HFF-Myc (cell line): ENCODE results near the gene SRP72.

Source experiments
- DNase-seq: peaks from one replicate; pipeline ENCODE4 v3.0.0-alpha.2; 2011; ENCODE audit warnings: low read depth; ENCODE audit errors: extremely low read depth
- H3K4me3 ChIP-seq: replicated peaks from 2 replicates; pipeline ENCODE4 v1.5.1; 2011; ENCODE audit warnings: low read depth, mild to moderate bottlenecking, control low read depth, low read length
- CTCF ChIP-seq: IDR thresholded peaks from 2 replicates; pipeline ENCODE4 v1.5.1; 2012; ENCODE audit warnings: mild to moderate bottlenecking, low read depth, low read length, control low read depth; ENCODE audit errors: missing control alignments

The SRP72 gene

GRCh38 chr4:56530269-56531148 is 63.1 kb downstream of the SRP72 start:
- H3K4me3 ChIP-seq: peak overlapping the region; percentile 54
- TF ChIP-seq CTCF: no peak
- peak; percentile 59 for DNase-seq

GRCh38 chr4:56531149-56531770 is 63.8 kb downstream of the SRP72 start:
- no peak for DNase-seq
- H3K4me3 ChIP-seq: peak overlapping the region; percentile 54
- no peak for TF ChIP-seq CTCF

DNA sequence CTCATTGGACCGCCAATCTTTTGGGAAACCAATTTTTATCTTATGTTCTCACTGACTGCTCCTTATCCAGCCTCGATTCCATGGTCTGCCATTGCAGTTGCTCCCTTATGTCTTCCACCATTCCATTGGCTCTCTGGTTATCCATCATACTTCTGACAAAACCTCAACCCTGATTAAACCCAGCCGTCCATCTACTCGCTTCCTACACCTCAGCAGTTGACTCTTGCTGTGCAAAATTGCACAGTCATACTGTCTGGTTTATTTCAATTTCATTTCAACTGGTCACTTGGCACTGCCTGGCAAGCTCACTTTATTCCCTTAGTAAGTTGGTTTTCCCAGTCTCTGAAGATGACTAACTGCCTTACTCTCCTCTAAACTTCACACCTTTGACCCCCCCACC is 64.4 kb downstream of the SRP72 start:
- H3K4me3 ChIP-seq: no peak overlapping the region
- DNase-seq: no peak
- TF ChIP-seq CTCF: no peak

DNA sequence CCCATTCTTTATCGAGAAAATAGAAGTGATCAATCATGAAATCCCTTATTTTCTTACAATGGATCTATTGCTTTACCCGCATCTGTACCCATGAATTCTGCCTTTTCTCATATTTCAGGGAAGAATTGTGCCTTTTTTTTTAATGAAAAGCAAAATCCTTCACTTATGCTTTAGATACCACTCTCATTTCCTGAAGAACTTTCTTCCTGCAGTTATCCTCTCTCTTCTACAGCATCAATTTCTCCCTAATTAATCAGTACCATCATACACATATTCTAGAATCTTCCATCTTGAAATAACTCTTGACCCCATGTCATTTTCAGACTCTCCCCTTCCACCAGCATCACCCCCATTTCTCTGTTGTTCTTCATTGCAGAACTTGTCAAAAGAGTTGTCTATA is 64.8 kb downstream of the SRP72 start:
- H3K4me3 ChIP-seq: no peak overlapping the region
- no peak for TF ChIP-seq CTCF
- DNase-seq: no peak

GRCh38 chr4:56535915-56536314 is 68.5 kb downstream of the SRP72 start:
- DNase-seq: no peak
- no peak overlapping the region for H3K4me3 ChIP-seq
- TF ChIP-seq CTCF: no peak

GRCh38 chr4:56537147-56537546 is 69.7 kb downstream of the SRP72 start:
- no peak overlapping the region for H3K4me3 ChIP-seq
- DNase-seq: no peak
- TF ChIP-seq CTCF: no peak
